NCI-H2227 (cell line): ENCODE measurements around the gene APLP1.
"Not testable (repeated sequence)": the region's sequence is repeated elsewhere in the genome, so short reads cannot be mapped to it uniquely, and the experiment has no call there.

Experiments used
- DNase-seq: peaks from one replicate; lab custom pipeline; 2025; ENCODE audit not compliant: unreplicated experiment; lab: John Stamatoyannopoulos, UW

Gene APLP1

DNA sequence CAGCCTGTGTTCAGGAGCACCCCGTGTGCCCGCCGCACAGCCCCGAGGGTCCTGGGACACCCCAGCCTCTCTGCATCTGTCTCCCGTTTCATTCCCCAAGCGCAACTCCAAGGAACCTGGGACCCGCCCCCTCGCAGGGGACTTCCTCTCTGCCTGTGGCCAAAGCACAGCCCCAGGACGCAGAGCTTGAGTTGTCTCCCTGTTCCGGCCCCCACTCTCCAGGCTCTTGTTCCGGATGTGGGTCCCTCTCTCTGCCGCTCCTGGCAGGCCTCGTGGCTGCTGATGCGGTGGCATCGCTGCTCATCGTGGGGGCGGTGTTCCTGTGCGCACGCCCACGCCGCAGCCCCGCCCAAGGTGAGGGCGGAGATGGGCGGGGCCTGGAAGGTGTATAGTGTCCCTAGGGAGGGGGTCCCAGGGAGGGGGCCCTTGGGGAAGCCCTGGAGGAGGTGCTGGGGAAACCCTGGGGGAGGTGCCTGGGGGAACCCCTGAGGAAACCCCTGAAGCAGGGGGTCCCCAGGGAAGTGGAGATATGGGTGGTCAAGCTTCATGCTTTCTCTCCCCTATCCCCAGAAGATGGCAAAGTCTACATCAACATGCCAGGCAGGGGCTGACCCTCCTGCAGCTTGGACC, 35.3 kb downstream of the APLP1 start:
- peak; percentile 95 for DNase-seq

DNA sequence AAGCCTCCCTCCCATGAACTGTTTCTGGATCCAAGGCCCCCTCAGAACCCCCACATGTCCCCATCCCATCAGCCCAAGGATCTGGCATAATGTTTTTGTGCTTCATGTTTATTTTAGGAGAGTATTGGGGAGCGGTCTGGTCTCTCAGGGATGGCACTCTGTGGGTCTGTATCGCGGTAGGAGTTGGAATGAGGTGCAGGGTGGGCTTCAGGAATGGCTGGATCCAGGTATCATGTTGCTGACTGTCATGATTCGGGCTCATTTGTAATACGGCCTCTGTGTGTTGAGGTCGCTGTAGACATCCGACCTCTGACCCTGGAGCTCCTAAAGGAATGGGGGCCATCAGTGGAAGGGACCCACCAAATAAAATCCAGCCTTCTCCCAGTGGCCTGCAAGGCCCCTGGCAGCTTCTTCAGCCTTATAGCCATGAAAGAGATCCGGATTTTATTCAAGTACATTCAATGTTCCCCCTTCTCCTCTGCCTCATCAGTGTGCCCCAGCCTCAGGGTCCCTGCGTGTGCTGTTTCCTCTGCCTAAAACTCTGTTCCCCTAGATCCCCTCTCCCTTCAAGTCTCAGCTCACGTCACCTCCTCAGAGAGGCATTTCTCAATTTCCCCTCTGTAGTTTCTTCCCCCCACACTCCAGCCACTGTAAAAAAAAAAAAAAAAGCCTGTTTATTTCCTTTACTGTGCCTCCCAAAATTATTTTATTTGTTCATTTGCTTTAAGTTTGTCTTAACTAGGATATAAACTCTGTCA, 36.1 kb downstream of the APLP1 start:
- DNase-seq: no peak

DNA sequence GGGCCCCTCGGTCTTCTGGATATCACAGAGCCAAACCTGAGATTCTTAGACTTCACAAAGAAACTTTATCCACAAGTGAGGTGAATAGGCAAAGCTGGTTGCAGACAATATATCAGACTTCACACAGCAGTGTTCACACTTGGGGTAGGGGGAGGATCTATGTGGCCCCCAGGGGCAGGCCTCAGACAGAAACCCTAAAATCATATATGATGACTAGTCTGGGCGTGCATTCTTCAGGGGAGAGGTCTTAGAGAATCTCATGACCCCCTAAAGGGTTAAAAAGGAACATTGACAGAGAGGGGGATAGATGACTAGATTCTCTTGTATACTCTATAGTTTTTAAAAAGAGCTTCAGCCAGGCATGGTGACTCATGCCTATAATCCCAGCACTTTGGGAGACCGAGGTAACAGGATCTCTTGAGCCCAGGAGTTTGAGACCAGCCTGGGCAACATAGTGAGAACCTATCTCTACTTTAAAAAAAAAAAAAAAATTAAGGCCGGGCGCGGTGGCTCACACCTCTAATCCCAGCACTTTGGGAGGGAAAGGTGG, 36.9 kb downstream of the APLP1 start:
- no peak for DNase-seq

DNA sequence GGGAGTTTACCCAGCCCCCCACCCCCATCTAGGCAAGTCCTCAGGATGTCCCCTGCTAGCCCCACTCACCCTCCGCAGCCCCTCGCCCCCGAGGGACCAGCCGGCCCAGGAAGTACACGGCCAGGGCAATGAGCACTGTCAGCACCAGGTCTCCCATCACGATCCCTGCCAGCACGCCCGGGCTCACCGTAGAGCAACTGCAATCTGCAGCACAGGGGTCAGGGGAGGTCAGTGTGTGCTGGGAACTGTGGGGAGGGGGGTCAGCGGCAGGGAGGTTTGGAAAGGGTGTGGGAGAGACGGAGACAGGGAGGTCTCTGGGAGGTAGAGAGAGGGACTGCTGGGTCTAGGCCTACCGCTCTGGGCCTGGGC, 39.0 kb downstream of the APLP1 start:
- DNase-seq: no peak

DNA sequence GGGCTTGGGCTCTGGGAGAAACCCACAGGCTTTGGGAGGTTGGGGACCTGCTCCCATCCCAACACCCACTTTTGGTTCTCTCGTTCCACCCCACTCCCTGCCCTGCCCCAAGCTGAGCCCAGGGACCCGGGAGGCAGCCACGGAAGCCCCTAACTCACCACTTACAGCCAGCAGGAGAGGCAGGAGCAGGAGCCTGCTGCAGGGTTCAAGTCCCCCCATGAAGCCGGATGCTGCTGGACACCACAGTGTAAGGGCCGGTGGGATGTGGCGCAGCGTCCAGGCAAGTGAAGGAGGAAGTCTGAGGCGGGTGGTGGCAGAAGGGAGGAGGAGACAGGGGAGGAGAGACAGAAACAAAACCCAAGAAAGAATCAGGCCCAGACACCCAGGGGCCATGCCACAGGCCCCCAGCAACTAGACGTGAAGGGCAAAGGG, 39.7 kb downstream of the APLP1 start, which contains the start of gene TYROBP:
TSS of gene TYROBP (minus strand) at position 286 of the 432 bp plus-strand sequence. CDS start at position 219, 67 bp downstream.
- no peak for DNase-seq

DNA sequence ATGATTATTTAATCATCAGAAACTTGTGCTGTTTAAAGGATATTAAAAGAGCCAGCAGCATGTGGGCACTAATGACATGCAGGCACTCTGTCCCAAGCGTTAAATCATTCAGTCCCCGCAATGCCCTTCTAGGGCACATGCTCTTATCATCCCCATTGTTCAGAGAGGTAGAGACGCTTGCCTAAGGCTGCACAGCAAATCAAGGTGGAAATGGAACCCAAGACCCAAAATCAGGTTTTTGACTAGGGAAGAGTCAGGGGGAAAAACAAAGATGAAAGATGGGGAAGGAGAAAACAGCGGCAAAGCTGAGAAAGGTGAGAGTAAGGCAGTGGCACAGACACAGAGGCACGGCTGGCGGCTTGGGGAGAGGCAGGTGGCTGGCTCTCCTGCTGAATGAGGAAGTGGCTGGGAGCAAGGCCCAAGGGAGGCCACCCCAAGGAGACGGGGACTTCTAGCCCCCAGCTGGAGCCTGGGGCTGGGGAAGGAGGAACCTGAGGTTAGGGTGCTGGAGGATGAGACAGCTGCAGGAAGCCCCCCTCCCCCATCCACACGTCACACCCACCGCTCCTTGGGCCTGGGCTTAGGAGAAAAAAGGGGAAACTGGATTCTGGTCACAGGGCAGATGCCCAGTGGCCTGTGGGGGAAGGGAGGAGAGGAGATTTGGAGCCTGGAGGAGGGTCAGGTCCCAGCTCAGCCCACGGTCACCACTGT, 40.8 kb downstream of the APLP1 start:
- DNase-seq: no peak

DNA sequence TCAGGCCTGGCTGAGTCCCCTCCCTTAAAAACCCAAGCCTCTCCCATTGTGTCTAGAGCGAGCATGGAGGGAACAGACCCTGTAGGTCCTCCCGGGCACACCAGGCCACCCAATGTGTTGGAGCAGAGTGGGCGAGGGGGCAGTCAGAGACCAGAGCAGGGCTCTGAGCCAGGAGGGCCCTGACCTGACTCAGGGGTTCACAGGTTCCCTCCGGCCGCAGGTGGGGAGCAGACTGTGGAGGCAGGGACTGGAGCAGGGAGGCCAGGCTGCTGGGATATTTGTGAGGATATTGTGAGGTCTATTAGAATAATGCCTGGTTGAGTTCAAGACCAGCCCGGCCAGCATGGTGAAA, 41.3 kb downstream of the APLP1 start:
- no peak for DNase-seq

DNA sequence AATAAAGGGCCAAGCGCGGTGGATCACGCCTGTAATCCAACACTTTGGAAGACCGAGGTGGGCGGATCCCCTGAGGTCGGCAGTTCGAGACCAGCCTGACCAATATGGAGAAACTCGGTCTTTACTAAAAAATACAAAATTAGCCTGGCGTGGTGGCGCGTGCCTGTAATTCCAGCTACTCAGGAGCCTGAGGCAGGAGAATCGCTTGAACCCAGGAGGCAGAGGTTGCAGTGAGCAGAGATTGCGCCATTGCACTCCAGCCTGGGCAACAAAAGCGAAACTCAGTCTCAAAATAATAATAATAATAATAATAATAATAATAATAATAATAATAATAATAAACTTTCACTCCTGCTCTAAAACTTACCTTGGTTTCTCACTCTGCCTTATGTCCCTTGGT, 42.0 kb downstream of the APLP1 start:
- DNase-seq: not testable (repeated sequence)

DNA sequence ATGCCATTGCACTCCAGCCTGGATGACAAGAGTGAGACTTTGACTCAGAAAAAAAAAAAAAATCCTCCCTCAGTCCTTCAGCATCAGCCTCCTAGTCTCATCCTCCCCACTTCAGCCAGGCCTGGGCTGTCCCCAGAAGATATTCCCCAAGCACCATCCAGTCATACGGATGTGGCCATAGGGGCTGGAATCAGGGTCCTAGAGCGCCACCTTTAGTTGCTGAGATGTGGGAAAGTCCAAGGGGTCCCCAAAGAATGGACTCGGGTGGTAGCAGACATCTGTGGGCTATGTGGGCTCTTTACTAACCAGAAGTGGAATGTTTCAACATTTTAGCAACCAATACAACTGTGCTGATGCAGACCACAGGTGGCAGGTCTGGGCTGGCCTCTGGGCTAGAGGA, 42.8 kb downstream of the APLP1 start:
- DNase-seq: no peak

DNA sequence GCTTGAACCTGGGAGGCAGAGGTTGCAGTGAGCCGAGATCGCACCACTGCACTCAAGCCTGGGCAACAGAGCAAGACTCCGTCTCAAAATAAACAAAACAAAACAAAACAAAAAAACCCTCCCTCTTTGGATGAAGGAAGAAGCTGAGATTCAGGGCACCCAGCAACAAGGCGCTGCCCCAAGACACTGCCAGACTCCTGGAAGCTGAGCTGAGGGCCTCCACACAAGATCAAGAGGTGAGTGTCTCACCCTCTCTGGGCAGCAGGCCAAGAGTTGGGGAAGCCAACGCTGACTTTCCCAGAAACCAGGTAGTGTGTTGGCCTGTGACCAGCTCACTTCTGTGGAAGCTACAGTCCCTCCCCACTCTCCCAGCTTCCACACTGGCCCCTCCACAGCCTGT, 43.4 kb downstream of the APLP1 start:
- DNase-seq: no peak

DNA sequence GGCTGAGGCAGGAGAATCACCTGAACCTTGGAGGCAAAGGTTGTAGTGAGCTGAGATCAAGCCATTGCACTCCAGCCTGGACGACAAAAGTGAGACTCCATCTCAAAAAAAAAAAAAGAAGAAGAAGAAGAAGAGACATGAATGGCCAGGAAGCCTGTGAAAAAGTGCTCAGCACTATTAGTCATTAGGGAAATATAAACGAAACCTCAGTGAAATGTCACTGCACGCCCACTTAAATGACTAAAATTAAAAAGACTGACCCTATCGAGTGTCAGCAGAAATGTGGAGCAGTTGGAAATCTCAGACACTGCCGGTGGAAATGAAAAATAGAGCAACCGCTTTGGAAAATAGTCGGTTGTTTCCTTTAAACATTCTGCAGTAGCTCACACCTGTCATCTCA, 45.2 kb downstream of the APLP1 start:
- no peak for DNase-seq

DNA sequence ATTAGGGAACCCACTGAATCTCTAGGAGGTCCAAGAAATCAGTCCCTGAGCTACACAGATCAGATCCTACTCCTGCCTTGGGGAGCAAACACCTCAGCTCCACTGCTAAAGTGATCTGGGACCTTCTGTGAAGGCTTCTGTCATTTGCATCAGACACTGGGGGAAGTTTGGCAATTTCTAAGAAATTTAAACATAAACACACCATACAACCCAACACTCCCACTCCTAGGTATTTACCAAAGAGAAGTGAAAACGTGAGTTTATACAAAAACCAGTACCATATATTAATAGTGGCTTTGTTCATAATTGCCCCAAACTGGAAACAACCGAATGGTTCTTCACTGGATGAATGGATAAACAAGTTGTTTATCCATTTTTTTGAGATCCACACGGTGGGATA, 47.1 kb downstream of the APLP1 start:
- no peak for DNase-seq

DNA sequence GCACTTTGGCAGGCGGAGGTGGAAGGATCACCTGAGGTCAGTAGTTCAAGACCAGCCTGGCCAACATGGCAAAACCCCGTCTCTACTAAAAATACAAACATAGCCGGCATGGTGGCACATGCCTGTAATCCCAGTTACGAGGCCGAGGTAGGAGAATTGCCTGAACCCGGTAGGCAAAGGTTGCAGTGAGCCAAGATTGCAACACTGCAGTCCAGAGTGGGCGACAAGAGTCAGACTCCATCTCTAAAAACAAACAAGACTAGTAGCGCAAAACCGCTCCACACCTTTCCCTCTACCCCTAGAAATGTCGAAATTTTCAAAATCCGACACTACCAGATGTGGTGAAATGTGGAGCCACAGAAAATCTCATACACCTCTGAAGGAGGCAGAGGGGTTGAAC, 50.9 kb downstream of the APLP1 start:
- no peak for DNase-seq

DNA sequence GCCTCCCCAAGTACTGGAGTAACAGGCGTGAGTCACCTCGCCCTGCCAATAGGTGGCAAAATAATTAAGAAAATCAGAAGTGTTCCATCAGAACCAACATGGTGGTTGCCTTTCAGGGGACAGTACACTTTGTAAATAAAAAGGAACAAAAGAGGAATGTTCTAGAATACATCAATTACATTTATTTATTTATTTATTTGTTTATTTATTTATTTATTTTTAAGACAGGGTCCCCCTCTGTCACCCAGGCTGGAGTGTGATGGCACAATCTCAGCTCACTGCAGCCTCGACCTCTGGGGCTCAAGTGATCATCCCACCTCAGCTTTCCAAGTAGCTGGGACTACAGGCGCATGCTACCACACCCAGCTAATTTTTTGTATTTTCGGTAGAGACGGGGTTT, 52.6 kb downstream of the APLP1 start:
- DNase-seq: no peak

DNA sequence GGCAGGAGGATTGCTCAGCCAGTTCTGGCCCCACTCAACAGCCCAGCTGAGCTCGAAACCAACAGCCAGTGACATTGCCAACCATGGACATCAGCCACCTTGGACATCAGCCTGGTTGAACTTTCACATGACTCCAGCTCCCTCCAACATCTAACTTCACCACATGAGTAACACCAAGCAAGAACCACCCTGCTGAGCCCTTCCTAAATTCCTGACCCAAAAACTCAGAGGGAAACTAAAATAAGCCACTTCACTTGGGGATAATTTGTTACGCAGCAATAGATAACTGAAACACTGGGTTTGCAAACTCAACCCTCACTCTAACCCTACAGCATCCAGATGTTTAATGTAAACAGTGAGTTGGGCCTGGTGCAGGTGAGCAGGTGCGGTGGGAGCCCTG, 57.1 kb downstream of the APLP1 start:
- no peak for DNase-seq

DNA sequence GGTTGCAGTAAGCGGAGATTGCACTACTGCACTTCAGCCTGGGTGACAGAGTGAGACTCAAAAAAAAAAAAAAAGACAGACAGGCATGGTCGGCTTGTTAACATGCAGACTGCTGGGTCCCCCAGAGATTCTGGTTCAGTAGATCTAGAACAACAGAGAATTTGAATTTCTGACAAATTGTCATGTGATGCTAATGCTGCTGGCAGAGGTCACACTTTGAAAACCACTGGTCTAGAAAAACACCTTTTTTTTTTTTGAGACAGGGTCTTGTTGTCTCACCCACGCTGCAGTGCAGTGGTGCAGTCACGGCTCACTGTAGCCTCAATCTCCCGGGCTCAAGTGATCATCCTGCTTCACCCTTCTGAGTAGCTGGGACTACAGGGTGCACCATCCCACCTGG, 60.1 kb downstream of the APLP1 start:
- DNase-seq: no peak
